ENCODE measurements around the gene TP53TG5.

DNA sequence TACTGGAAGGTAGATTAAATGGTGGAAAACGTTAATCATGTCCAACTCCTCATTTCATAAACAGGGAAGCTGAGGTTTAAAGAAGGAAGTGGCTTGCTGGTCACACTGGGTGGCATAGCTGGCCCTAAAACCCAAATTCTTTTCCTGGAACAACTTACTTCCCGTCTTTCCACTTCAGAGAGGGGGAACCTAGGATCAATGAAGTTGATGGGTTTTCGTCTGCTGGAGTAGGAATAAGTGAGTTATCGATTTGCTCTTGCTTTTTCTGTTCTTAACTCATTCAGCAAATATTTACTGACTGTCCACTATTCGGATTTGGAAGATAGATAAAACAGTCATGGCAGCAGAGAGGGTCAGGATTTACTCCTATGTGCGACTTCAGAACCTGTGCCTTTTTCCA is 16.3 kb downstream of the TP53TG5 start:
- no peak for TF ChIP-seq EZH2 (IDR thresholded peaks at IDR 0.05; ENCODE audit: borderline replicate concordance, low read depth, low read length, severe bottlenecking)
- TF ChIP-seq CTCF (IDR thresholded peaks at IDR 0.05; ENCODE audit: borderline replicate concordance, extremely low read depth, low read length, poor library complexity, severe bottlenecking), result no peak

All from DND-41 (cell line).